GM18498 (cell line): ENCODE data around the gene TPM3.
A peak's percentile ranks its signal among the peaks of the same experiment; 100 is the strongest.
"Not testable (repeated sequence)": the region's sequence is repeated elsewhere in the genome, so short reads cannot be mapped to it uniquely, and the experiment has no call there.

Source experiments
- ATAC-seq: cut with Tn5 transposase; IDR thresholded peaks from one replicate; pipeline ENCODE4 v1.9.1; 2021; ENCODE audit warnings: mild to moderate bottlenecking, moderate library complexity; ENCODE audit not compliant: unreplicated experiment

Gene TPM3

DNA sequence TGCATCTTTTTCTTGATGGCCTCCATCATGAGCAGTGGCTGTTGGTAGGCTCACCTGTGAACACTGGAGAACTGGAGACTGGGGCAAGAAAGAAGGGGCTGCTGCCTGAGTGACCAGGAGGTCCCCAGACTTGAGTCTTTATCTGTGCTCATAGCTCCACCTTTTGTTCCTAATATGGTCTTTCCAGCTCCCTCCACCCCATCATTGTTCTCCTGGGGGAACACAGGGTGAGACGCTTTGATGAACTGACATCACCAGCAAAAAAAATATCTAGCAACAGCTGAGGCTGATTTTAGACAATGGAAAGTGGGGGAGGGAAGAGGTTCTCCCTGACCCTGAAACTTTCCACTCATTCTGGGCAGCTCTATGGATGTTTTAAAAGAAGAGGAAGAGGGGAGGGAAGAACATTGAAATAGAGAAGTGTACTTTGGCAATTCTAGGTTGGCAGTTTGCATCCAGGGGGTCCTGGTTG is at the start of gene TPM3:
Gene TPM3, minus strand, starts transcription at position 111 of the 472 bp plus-strand sequence. Its CDS starts 82 bp downstream, at position 29.
- no peak for ATAC-seq

DNA sequence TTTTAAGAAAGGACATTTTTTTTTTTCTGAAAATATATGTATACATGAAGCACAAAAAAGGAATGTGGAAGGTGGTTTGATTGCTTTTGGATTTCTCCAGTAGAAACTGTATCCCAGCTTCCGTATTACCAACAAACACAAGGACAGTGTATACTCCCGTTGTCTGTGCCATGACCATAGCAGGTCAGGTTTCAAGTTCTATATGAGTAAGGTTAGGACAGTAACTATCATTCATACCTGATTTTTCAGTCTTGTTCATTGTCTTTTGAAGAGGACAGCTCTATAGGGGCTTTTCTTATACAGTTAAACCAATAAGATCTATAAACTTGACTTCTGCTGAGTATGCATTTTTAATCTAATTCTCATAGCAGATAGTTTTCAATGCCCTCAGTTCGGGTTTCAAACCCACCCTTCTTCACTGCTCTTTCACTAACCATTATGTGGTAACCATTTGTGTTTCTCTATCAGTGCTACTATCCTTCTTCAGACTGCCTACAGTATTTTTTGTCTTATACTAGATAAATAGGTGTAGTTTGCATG is 48.5 kb upstream of the TPM3 start:
- ATAC-seq: no peak

GRCh38 chr1:154239491-154239890 is 47.6 kb upstream of the TPM3 start:
- no peak for ATAC-seq

DNA sequence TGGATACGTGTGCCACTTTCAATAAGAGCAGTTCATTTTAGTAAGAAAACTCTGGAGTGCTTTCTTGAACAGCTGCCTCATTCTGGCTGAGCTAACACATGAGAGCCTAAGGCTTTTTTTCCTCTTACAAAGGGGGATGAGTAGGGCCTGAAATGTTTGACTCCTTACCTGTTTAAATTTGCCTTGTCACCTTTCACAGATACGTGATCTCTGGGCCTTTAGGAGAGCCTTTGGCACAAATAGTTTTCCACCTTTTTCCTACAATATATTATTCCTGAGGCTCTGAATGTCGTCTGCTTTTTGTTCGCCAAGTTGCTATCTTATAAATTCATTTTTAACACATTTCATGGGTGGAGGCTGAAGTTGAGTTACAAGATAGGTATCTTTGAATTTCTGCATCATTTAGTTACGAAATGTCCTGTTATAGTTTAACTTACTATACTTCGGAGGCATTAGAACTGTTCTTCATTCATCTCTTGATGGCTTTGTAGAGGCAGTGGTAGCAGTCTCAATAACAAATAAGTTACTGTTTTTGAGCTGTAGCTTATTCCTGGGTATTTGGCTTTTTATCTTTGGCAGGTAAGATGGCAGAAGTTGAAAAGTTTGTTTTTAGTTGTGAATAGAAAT is 46.1 kb upstream of the TPM3 start:
- no peak for ATAC-seq

DNA sequence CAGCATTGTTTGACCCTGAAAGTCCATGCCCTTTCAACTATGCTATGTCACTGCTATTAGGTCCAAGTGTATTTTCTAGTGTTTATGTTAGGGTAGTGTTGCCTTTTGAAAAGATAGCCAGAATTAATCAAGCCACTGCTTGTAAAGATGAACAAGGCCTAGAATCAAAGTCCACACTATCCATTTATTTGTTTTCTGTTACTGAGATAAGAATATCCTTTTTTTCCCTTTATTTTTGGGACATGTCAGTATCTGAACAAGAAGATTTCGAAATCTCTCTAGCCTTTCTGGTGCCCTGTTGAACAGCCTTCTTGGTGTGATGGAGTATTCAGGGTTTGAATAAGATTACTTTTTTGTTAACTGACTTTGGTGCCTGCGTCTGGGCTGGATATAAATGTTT is 45.5 kb upstream of the TPM3 start:
- ATAC-seq: no peak

- ATAC-seq: no peak
Observed at GRCh38 chr1:154236855-154237254, 45.0 kb upstream of the TPM3 start.

DNA sequence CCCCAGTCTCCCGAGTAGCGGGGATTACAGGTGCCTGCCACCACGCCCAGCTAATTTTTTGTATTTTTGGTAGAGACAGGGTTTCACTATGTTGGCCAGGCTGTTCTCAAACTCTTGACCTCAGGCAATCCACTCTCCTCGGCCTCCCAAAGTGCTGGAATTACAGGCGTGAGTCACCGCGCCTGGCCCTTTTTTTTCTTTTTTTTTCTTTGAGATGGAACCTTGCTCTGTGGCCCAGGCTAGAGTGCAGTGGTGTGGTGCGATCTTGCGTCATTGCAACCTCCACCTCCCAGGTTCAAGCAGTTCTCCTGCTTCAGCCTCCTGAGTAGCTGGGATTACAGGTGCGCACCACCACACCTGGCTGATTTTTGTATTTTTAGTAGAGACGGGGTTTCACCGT is 41.2 kb upstream of the TPM3 start:
- not testable (repeated sequence) for ATAC-seq

GRCh38 chr1:154231112-154231511 is 39.2 kb upstream of the TPM3 start:
- ATAC-seq: not testable (repeated sequence)

GRCh38 chr1:154225370-154225769 is 33.5 kb upstream of the TPM3 start:
- no peak for ATAC-seq

DNA sequence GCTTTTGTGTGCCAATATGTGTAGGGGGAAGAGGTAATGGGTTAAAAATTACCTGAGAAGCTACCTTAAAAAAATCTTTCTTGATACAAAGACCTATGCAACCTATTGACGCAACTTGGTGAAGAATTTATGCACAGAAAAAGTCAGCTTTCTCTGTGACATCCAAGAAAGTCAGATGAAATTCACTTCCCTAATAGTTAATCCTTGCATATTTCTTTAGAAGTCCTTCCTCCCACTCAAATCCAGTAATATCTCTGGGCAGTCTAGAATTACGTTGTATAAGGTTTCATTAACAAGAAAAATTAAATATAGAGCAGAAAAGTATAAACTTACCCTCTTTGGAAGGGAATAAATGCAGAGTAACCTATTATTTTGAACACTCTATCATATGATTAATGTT is 31.7 kb upstream of the TPM3 start:
- no peak for ATAC-seq

GRCh38 chr1:154222918-154223317 is 31.0 kb upstream of the TPM3 start:
- ATAC-seq: no peak

GRCh38 chr1:154222518-154222917 is 30.6 kb upstream of the TPM3 start:
- no peak for ATAC-seq

- peak; percentile 21 for ATAC-seq
Observed at GRCh38 chr1:154221278-154222001, 29.5 kb upstream of the TPM3 start.

GRCh38 chr1:154220970-154221277 is 29.0 kb upstream of the TPM3 start:
- ATAC-seq: no peak

GRCh38 chr1:154220071-154220969 is 28.4 kb upstream of the TPM3 start, which contains the start of gene UBAP2L:
TSS of gene UBAP2L (plus strand) at chr1:154220955. CDS start at chr1:154225124, 4,169 bp downstream.
- ATAC-seq: peak; percentile 89

GRCh38 chr1:154219541-154219940 is 27.6 kb upstream of the TPM3 start:
- ATAC-seq: no peak

GRCh38 chr1:154218545-154218944 is 26.6 kb upstream of the TPM3 start:
- ATAC-seq: no peak

DNA sequence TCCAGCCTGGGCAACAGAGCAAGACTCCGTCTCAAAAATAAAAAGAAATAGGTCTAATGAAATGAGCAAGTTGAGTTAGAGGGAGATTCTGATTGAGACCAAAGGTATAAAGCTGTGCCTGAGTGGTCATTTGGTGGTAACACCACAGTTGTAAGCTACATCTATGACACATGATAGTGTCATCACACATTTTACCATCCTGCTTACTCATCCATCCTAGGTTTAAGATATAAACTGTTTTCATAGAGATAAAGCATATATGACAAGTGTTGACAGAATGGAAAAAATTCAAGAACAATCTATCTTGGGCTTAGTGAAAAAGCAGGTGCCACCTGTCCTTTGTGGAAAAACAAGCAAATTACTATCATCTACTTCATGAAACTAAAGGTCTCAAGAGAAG is 21.4 kb upstream of the TPM3 start:
- ATAC-seq: no peak

DNA sequence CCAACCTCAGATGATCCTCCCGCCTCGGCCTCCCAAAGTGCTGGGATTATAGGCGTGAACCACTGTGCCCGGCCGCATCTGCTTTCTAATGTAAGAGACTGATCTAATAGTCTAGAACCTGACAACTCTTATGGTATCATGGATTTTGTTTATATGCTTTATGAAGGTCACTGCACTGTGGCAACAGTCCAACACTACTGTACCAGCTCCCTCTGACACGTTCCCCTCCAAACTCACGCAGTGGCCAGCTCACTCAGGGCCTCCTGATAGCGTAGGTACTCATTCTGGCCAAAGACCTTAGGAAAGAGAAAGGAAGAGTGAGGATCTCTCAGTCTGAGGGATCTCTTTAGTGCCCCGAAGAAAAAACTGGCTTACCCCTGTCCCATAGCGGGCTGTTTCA is 20.2 kb upstream of the TPM3 start:
- ATAC-seq: no peak

DNA sequence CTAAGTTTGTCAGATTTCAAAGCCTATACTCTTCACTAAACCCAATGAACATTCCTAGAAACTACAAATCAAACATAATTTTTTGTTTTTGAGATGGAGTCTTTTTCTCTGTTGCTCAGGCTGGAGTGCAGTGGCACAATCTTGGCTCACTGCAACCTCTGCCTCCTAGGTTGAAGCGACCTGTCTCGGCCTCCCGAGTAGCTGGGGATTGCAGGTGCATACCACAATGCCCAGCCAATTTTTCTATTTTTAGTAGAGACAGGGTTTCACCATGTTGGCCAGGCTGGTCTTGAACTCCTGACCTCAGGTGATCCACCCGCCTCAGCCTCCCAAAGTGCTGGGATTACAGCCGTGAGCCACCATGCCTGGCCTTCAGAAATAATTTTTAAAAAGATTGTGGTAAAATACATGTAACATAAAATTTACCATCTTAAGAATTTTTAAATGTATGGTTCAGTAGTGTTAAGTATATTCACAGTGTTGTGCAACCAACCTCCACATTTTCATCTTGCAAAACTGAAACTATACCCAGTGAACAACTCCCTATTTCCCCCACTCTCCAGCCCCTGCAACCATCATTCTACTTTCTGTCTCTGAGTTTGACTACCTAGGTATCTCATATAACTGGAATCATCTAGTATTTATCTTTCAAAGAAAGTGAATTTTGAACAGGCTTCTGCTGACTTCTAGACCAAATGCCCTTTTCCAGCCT is 16.9 kb upstream of the TPM3 start:
- ATAC-seq: no peak

- no peak for ATAC-seq
Observed at GRCh38 chr1:154207262-154207661, 15.4 kb upstream of the TPM3 start.
